Psoas muscle (tissue), 8 donors: ENCODE results near the gene TMEM175. TPM values are rescaled to one million over a fixed set of nuclear protein-coding genes. Genes with fewer than 3 reads are reported as not detected.

Experiments
- ATAC-seq, 4 donors: fragments of 200-7000 bp; cut with Tn5 transposase; one replicate each; pipeline ENCODE4 v1.9.1; 2020; ENCODE audit warnings: moderate library complexity in 3 of 4, mild to moderate bottlenecking in 2 of 4
- DNase-seq, 2 donors: peaks; one replicate each; pipeline ENCODE4 v3.0.0-alpha.2; 2020
- H3K27ac ChIP-seq: fragments of 200-600 bp; one replicate; pipeline ENCODE4 v1.8.0; 2022
- H3K27me3 ChIP-seq, 3 donors: fragments of 200-600 bp in 1 of 3; one replicate each; pipeline versions ENCODE4 v1.6.1 to v1.8.0; 2013 to 2022; ENCODE audit warnings: low read length in 2 of 3, mild to moderate bottlenecking in 2 of 3, moderate library complexity in 1 of 3; ENCODE audit not compliant: insufficient read depth in 3 of 3
- H3K36me3 ChIP-seq, 2 donors: fragments of 200-600 bp in 1 of 2; one replicate each; pipeline versions ENCODE4 v1.6.1 to v1.8.0; 2013 to 2022; ENCODE audit warnings: low read depth in 1 of 2, mild to moderate bottlenecking in 1 of 2, moderate library complexity in 1 of 2; ENCODE audit not compliant: insufficient read depth in 1 of 2
- H3K4me1 ChIP-seq: fragments of 200-600 bp; one replicate; pipeline ENCODE4 v1.8.0; 2022
- H3K4me3 ChIP-seq: fragments of 200-600 bp; one replicate; pipeline ENCODE4 v1.8.0; 2022; ENCODE audit warnings: mild to moderate bottlenecking
- H3K9me3 ChIP-seq: fragments of 200-600 bp; one replicate; pipeline ENCODE4 v1.8.0; 2022
- CTCF ChIP-seq: fragments of 200-600 bp; IDR thresholded peaks from one replicate; pipeline ENCODE4 v1.8.0; 2022; ENCODE audit warnings: antibody characterized with exemption
- WGBS, 3 donors: extraction: QIAGEN DNeasy Blood & Tissue Kit; methylation state at CpG; one replicate each; pipeline versions ENCODE4 v1.1.6 to v1.1.7; 2013; 5-methylcytosine and 5-hydroxymethylcytosine counted together
- intact Hi-C, 2 donors: fragments of 100-400 bp; cut with DNase I; formaldehyde crosslinking; loops; one replicate each; pipeline versions ENCODE4 v1.11.0 to v1.14.2; 2022
- polyA plus RNA-seq, 3 donors: library from polyadenylated mRNA; stranded (reverse); fragments of 200-250 nt; gene quantifications; one replicate each; pipeline ENCODE4 v1.2.3, GENCODE V29; 2013
- total RNA-seq, 4 donors: library from RNA; stranded (reverse); fragmentation: NEBNext Ultra II Directional in 2 of 4; extraction: Animal tissue kit (Norgen Biotek cat#: 25700) in 2 of 4; gene quantifications; one replicate each; pipeline versions ENCODE4 v1.2.1 to v1.2.4, GENCODE V29; 2021 to 2023
- donor health status: healthy with polysubstance abuse.
- donor health status: DM: no; HTN: no; CAD: no; lungs with moderate emphysema.
- donor health status: Bipolar disorder and iron deficiency.
- donor health status: healthy.
- donor health status: DM: yes; HTN: yes; CAD: no.
- donor health status: DM: no; HTN: no; CAD: no.
- donor health status: DM: no; HTN: no; CAD: no.
- donor health status: DM: yes; HTN: yes; CAD: no.

TMEM175 gene
- total and polyA plus RNA-seq, 7 donors: 8.7 to 23.9 (median 14.3) TPM

GRCh38 chr4:993111-994029 lies 61.1 kb downstream of the TMEM175 start, which contains the start of gene SLC26A1:
Gene SLC26A1, minus strand, starts transcription at chr4:993404. Its CDS starts 1,701 bp downstream, at chr4:991703.
- no peaks in the 10 kb centered on the region for H3K9me3 ChIP-seq
- WGBS, 3 donors: 86 to 87% (median 87%) methylated on average over 35 to 37 of the region's 37 CpGs
- peaks cover 0 to 24% (median 11%) of the 10 kb centered on the region in 3 donors for H3K27me3 ChIP-seq
- H3K36me3 ChIP-seq: peaks cover 0 to 10% of the 10 kb centered on the region in 2 donors
- intact Hi-C loops: loop anchor here in 1 of 2 donors (10.0 kb wide), 1 partner anchor 259 kb away; no protein-coding TSS in a partner anchor
- H3K27ac ChIP-seq: no peak within 1 kb of the TSS
- DNase-seq (no peak), ATAC-seq (no peak)
- H3K4me1 ChIP-seq: peaks cover 4% of the 10 kb centered on the region
- H3K4me3 ChIP-seq: no peak within 1 kb of the TSS
- TF ChIP-seq CTCF: no peak

GRCh38 chr4:995311-996026 lies 63.2 kb downstream of the TMEM175 start:
- Histone ChIP-seq H3K4me3 (no peak overlapping the region), H3K27ac (no peak overlapping the region), H3K27me3 (peaks cover 0 to 45% (median 20%) of the 10 kb centered on the region in 3 donors), H3K36me3 (peaks cover 0 to 6% of the 10 kb centered on the region in 2 donors), H3K4me1 (peaks cover 4% of the 10 kb centered on the region), H3K9me3 (no peaks in the 10 kb centered on the region)
- ATAC-seq (no peak), DNase-seq (no peak)
- WGBS, 3 donors: 85 to 88% (median 86%) methylated on average over 20 to 23 of the region's 23 CpGs
- intact Hi-C loops: loop anchor here in 1 of 2 donors (10.0 kb wide), 1 partner anchor 261 kb away; no protein-coding TSS in a partner anchor
- TF ChIP-seq CTCF: no peak

- DNase-seq: peak in 1 of 2 donors; percentile 37
- no peak for ATAC-seq
- 61 to 76% (median 64%) methylated on average over 13 to 15 of the region's 15 CpGs for WGBS, 3 donors
- H3K9me3 ChIP-seq: no peaks in the 10 kb centered on the region
- peaks cover 4% of the 10 kb centered on the region for H3K4me1 ChIP-seq
- no peaks in the 10 kb centered on the region for H3K36me3 ChIP-seq
- intact Hi-C loops: loop anchor here in 1 of 2 donors (10.0 kb wide), 1 partner anchor 262 kb away; no protein-coding TSS in a partner anchor
- no peak overlapping the region for H3K4me3 ChIP-seq
- TF ChIP-seq CTCF: no peak
- H3K27ac ChIP-seq: no peak overlapping the region
- peaks cover 0 to 53% (median 29%) of the 10 kb centered on the region in 3 donors for H3K27me3 ChIP-seq
Observed at GRCh38 chr4:996030-996996, 64.1 kb downstream of the TMEM175 start.

- TF ChIP-seq CTCF: no peak
- no peaks in the 10 kb centered on the region for H3K9me3 ChIP-seq
- H3K27me3 ChIP-seq: peaks cover 0 to 60% (median 32%) of the 10 kb centered on the region in 3 donors
- intact Hi-C loops: loop anchor here in 1 of 2 donors (10.0 kb wide), 1 partner anchor 262 kb away; no protein-coding TSS in a partner anchor
- peaks cover 6% of the 10 kb centered on the region for H3K4me1 ChIP-seq
- ATAC-seq (no peak), DNase-seq (no peak)
- WGBS, 3 donors: 3 to 7% (median 4%) methylated on average over 20 to 25 of the region's 25 CpGs
- no peaks in the 10 kb centered on the region for H3K36me3 ChIP-seq
- peak overlapping the region; percentile 52 for H3K4me3 ChIP-seq
- no peak overlapping the region for H3K27ac ChIP-seq
Observed at GRCh38 chr4:996997-997374, 64.7 kb downstream of the TMEM175 start.
